ENCODE measurements around the gene CADM4.

DNA sequence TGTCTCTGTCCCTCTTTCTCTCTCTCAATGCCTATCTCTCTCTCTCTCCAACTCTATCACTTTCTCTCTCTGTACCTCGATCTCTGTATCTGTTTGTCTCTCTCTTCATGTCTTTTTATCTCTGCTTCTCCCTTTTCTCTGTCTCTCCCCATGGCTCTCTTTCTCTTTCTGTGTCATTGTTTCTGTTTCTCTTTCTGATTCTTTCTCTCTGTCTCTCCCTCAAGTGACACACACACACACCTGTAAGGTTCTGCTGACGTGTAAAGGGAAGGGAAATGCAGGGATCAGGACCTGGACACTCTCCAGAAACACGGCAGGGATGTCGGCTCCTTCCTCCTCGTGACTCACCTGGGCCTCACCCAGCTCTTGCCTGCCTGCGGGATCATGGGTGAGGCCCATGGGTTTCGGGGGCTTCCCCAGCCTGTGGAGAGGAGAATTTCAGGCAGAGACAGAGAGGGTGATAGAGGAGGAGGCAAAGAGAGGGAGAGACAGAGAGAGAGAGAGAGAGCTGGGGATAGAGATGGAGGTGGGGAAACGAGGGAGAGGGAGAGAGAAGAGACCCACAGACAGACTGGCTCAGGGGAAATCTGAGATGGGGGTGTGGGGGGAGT lies 35.7 kb upstream of the CADM4 start:
- TF ChIP-seq, protein P1, sequence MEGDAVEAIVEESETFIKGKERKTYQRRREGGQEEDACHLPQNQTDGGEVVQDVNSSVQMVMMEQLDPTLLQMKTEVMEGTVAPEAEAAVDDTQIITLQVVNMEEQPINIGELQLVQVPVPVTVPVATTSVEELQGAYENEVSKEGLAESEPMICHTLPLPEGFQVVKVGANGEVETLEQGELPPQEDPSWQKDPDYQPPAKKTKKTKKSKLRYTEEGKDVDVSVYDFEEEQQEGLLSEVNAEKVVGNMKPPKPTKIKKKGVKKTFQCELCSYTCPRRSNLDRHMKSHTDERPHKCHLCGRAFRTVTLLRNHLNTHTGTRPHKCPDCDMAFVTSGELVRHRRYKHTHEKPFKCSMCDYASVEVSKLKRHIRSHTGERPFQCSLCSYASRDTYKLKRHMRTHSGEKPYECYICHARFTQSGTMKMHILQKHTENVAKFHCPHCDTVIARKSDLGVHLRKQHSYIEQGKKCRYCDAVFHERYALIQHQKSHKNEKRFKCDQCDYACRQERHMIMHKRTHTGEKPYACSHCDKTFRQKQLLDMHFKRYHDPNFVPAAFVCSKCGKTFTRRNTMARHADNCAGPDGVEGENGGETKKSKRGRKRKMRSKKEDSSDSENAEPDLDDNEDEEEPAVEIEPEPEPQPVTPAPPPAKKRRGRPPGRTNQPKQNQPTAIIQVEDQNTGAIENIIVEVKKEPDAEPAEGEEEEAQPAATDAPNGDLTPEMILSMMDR (IDR thresholded peaks at IDR 0.05; ENCODE audit: low read depth, low read length, poor library complexity, severe bottlenecking) = no peak
- TF ChIP-seq EZH2phosphoT487 (IDR thresholded peaks at IDR 0.05; ENCODE audit: borderline replicate concordance, low read length) = no peak
